B cell (primary cell): ENCODE results near the gene PAK2. TPM values are rescaled to one million over a fixed set of nuclear protein-coding genes. Genes with fewer than 3 reads are reported as not detected.
"Not testable (repeated sequence)": the region's sequence is repeated elsewhere in the genome, so short reads cannot be mapped to it uniquely, and the experiment has no call there.

ENCODE experiments used
- ATAC-seq: fragments of 200-7000 bp; cut with Tn5 transposase; one replicate; pipeline ENCODE4 v1.10.0; 2021; ENCODE audit warnings: low read depth, mild to moderate bottlenecking, moderate number of reproducible peaks, moderate library complexity
- CTCF ChIA-PET: fragments of 350-600 bp; sonication (Branson Sonifier 250); formaldehyde crosslinking; loops from one replicate; lab custom pipeline; 2021; ENCODE audit warnings: antibody characterized with exemption, inconsistent platforms; lab: Charles Lee
- POLR2A ChIA-PET: fragments of 350-600 bp; sonication (Branson Sonifier 250); formaldehyde crosslinking; loops from one replicate; lab custom pipeline; 2021; ENCODE audit warnings: antibody characterized with exemption; lab: Charles Lee
- DNase-seq: peaks from one replicate; pipeline ENCODE4 v3.0.0; 2013
- H2AFZ ChIP-seq: 2 replicates; pipeline ENCODE4 v1.6.1; 2012; ENCODE audit warnings: mild to moderate bottlenecking, low read depth, low read length; ENCODE audit not compliant: insufficient read depth, poor library complexity, severe bottlenecking
- H3K27ac ChIP-seq, 2 donors: 1 replicate in 1 of 2; 2 replicates in 1 of 2; pipeline ENCODE4 v1.5.1; 2012 to 2013; ENCODE audit warnings: low read length in 2 of 2, mild to moderate bottlenecking in 2 of 2, moderate library complexity in 1 of 2
- H3K27me3 ChIP-seq, 4 experiments: fragments of 200-600 bp in 1 of 4; sonication (generic) in 1 of 4; replicated peaks in 1 of 4; 1 replicate in 2 of 4; 2 replicates in 2 of 4; pipeline versions ENCODE4 v1.6.1 to v1.7.0; 2013 to 2016; ENCODE audit warnings: low read length in 3 of 4, mild to moderate bottlenecking in 2 of 4, mixed read lengths in 1 of 4, moderate library complexity in 1 of 4; ENCODE audit not compliant: insufficient read depth in 4 of 4, control insufficient read depth in 3 of 4; ENCODE audit errors: control extremely low read depth in 1 of 4
- H3K36me3 ChIP-seq, 2 experiments: replicated peaks in 1 of 2; 1 replicate in 1 of 2; 2 replicates in 1 of 2; pipeline versions ENCODE4 v1.6.1 to v1.7.1; 2013; ENCODE audit warnings: low read length in 1 of 2; ENCODE audit not compliant: insufficient read depth in 2 of 2, control insufficient read depth in 1 of 2; ENCODE audit errors: control extremely low read depth in 1 of 2, extremely low read depth in 1 of 2
- H3K4me1 ChIP-seq, 2 donors: fragments of 200-600 bp in 1 of 2; sonication (generic) in 1 of 2; 1 replicate in 1 of 2; 2 replicates in 1 of 2; pipeline versions ENCODE4 v1.5.1 to v1.6.1; 2013 to 2017; ENCODE audit warnings: low read length in 2 of 2; ENCODE audit not compliant: control insufficient read depth in 2 of 2, insufficient read depth in 2 of 2
- H3K4me2 ChIP-seq: replicated peaks from 2 replicates; pipeline ENCODE3; 2012; ENCODE audit warnings: mild to moderate bottlenecking, low read depth, low read length; ENCODE audit not compliant: poor library complexity, severe bottlenecking
- H3K4me3 ChIP-seq, 5 experiments: fragments of 200-600 bp in 1 of 5; sonication (generic) in 1 of 5; 1 replicate in 3 of 5; 2 replicates in 2 of 5; pipeline versions ENCODE4 v1.5.1 to v1.7.0; 2011 to 2016; ENCODE audit warnings: low read length in 4 of 5, mild to moderate bottlenecking in 4 of 5, low read depth in 2 of 5, control low read depth in 1 of 5, moderate library complexity in 1 of 5; ENCODE audit not compliant: insufficient read depth in 1 of 5; ENCODE audit errors: control extremely low read depth in 1 of 5, extremely low read depth in 1 of 5
- H3K79me2 ChIP-seq: fragments of 200-600 bp; sonication (generic); one replicate; pipeline ENCODE4 v1.6.0; 2016; ENCODE audit warnings: low read length; ENCODE audit not compliant: control insufficient read depth, insufficient read depth
- H3K9ac ChIP-seq: fragments of 200-600 bp; sonication (generic); 2 replicates; pipeline ENCODE4 v1.6.1; 2017; ENCODE audit warnings: mild to moderate bottlenecking, low read length, moderate library complexity
- H3K9me3 ChIP-seq, 3 donors: one replicate each; pipeline versions ENCODE4 v1.6.1 to v1.7.1; 2013; ENCODE audit warnings: low read length in 2 of 3; ENCODE audit not compliant: control insufficient read depth in 2 of 3, insufficient read depth in 1 of 3; ENCODE audit errors: control extremely low read depth in 1 of 3
- H4K20me1 ChIP-seq: 2 replicates; pipeline ENCODE4 v1.6.0; 2012; ENCODE audit warnings: mild to moderate bottlenecking, low read length; ENCODE audit not compliant: insufficient read depth, control insufficient read depth, poor library complexity, severe bottlenecking
- H3K27ac Mint-ChIP-seq: one replicate; pipeline ENCODE4 v1.8.0; 2021; ENCODE audit warnings: mixed read lengths
- H3K27me3 Mint-ChIP-seq: one replicate; pipeline ENCODE4 v1.8.0; 2021; ENCODE audit warnings: mixed read lengths
- H3K4me1 Mint-ChIP-seq: one replicate; pipeline ENCODE4 v1.8.0; 2021; ENCODE audit warnings: mixed read lengths
- H3K4me3 Mint-ChIP-seq: one replicate; pipeline ENCODE4 v1.8.0; 2021; ENCODE audit warnings: mixed read lengths
- H3K9me3 Mint-ChIP-seq: one replicate; pipeline ENCODE4 v1.8.0; 2022; ENCODE audit warnings: mixed read lengths; ENCODE audit not compliant: insufficient read depth
- CTCF ChIP-seq: fragments of 200-600 bp; IDR thresholded peaks from one replicate; pipeline ENCODE4 v1.8.0; 2022; ENCODE audit warnings: antibody characterized with exemption, mild to moderate bottlenecking
- EZH2 ChIP-seq: IDR thresholded peaks from 2 replicates; pipeline ENCODE4 v1.6.1; 2012; ENCODE audit warnings: borderline replicate concordance, low read depth, mild to moderate bottlenecking, moderate library complexity, low read length; ENCODE audit not compliant: insufficient read depth, poor library complexity, severe bottlenecking
- WGBS: methylation state at CpG from one replicate; pipeline ENCODE4 v1.1.5; 2013; ENCODE audit warnings: missing lambda C conversion rate; ENCODE audit not compliant: insufficient coverage; 5-methylcytosine and 5-hydroxymethylcytosine counted together
- intact Hi-C: fragments of 100-400 bp; cut with micrococcal nuclease; formaldehyde crosslinking; loops from one replicate; pipeline ENCODE4 v1.10.0; 2022
- polyA plus RNA-seq: library from polyadenylated mRNA; depleted of rRNA; stranded (reverse); fragments of >200 nt; gene quantifications from 2 replicates; pipeline ENCODE4 v1.2.3, GENCODE V29; 2012
- total RNA-seq, 2 donors: library from RNA; stranded (reverse); fragments of 120-200 nt in 1 of 2; gene quantifications; 1 replicate in 1 of 2; 2 replicates in 1 of 2; pipeline versions ENCODE4 v1.2.3 to v1.2.4, GENCODE V29; 2013 to 2022

Gene PAK2
- total and polyA plus RNA-seq, 2 donors (not counting 1 experiment from before 2014, with no cell fraction given): 16.4 to 81.7 TPM

- CTCF ChIA-PET: interaction anchor here (1.4 kb wide), 1 partner anchor 12 kb away, joined by 4 read pairs; no protein-coding TSS in a partner anchor
- no peak overlapping the region for H3K4me3 ChIP-seq
- no peak overlapping the region for H3K9ac ChIP-seq
- H3K4me1 Mint-ChIP-seq: no peaks in the 10 kb centered on the region
- H3K27me3 ChIP-seq: no peaks in the 10 kb centered on the region
- no peak overlapping the region for H3K27ac ChIP-seq
- H3K9me3 Mint-ChIP-seq: no peaks in the 10 kb centered on the region
- no peak overlapping the region for H3K4me2 ChIP-seq
- H3K27me3 Mint-ChIP-seq: peaks cover 8% of the 10 kb centered on the region
- no peak for TF ChIP-seq CTCF
- no peak for TF ChIP-seq EZH2
- H3K36me3 ChIP-seq: no peaks in the 10 kb centered on the region
- H3K4me1 ChIP-seq: no peaks in the 10 kb centered on the region
- no peak overlapping the region for H3K4me3 Mint-ChIP-seq
- no peaks in the 10 kb centered on the region for H3K79me2 ChIP-seq
- H3K9me3 ChIP-seq: no peaks in the 10 kb centered on the region
- intact Hi-C loops: no loop called here
- WGBS: 77% methylated on average over 4 of the region's 11 CpGs
- H3K27ac Mint-ChIP-seq: no peak overlapping the region
- no peak for ATAC-seq
- no peak for DNase-seq
- POLR2A ChIA-PET: interaction anchor here (0.9 kb wide), 1 partner anchor 19 kb away, joined by 3 read pairs; the partner anchor contains the start of gene SENP5
- no peak overlapping the region for H2AFZ ChIP-seq
- no peaks in the 10 kb centered on the region for H4K20me1 ChIP-seq
Measured at GRCh38 chr3:196849180-196849741, 109.6 kb downstream of the PAK2 start.

- H3K27ac Mint-ChIP-seq, H3K9me3 ChIP-seq, H3K4me1 Mint-ChIP-seq, H3K36me3 ChIP-seq, H3K4me2 ChIP-seq, H3K4me1 ChIP-seq, DNase-seq, H3K27me3 Mint-ChIP-seq, H3K27me3 ChIP-seq, intact Hi-C loops, ATAC-seq, H2AFZ ChIP-seq, H4K20me1 ChIP-seq, CTCF ChIA-PET, H3K4me3 ChIP-seq, POLR2A ChIA-PET, H3K27ac ChIP-seq, H3K79me2 ChIP-seq, H3K9me3 Mint-ChIP-seq, H3K4me3 Mint-ChIP-seq, H3K9ac ChIP-seq: not testable (repeated sequence)
- WGBS: 97% methylated on average over 7 of the region's 8 CpGs
Measured at GRCh38 chr3:196863000-196863399, 123.3 kb downstream of the PAK2 start.
